ENCODE data around the gene PRKAG1.

Gene PRKAG1

DNA sequence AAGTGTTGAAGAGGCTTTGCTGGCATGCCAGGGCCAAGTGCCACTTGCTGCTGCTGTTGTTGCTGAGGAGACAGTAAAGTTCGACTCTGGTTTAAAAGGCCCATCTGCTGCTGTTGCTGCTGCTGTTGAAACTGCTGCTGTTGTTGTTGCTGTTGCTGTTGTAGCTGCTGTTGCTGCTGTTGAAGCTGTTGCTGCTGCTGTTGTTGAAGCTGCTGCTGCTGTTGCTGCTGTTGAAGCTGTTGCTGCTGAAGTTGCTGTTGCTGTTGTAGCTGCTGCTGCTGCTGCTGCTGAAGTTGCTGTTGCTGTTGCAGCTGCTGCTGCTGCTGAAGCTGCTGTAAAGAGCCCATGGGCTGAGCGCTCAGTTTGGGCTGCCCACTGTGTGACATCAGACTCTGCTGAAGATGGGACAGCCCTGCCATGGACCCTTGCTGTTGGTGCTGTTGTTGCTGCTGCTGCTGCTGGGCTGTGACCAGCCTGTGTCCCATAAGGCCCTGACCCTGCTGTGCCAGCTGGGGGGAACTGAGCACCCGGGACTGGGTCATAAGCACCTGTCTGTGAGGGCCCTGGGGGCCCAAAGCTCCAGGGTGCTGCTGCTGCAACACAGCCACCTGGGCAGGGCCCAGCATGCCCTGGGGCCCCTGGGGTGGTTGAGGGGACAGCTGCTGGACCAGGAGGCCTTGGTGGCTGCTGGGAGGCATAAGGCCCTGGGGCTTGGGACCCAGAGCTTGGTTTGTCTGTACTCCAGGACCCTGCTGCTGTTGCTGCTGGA is 14.3 kb upstream of the PRKAG1 start:
- no peak for DNase-seq (ENCODE audit: extremely low read depth in 1 of 2, low read depth in 1 of 2)

DNA sequence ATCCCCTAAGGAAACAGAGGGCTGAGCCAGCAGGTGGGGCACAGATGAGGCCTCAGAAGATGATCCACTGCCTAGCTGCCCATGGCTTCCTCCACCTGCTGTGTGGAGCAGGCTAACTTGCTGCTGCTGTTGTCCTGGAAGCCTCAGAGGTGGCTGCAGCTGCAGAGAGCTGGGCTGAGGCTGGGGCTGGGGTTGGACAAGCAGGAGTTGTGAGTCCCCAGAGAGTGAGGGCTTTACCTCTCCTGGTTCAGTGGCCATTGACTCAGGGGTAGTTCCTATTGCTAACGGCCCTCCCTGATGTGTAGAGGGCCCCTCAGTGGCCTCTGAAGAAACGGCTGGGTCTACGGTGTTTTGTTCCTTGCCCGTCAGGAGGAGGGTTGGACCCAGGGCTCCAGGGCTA is 13.7 kb upstream of the PRKAG1 start:
- no peak for DNase-seq (ENCODE audit: extremely low read depth in 1 of 2, low read depth in 1 of 2)

- DNase-seq (ENCODE audit: extremely low read depth in 1 of 2, low read depth in 1 of 2) = no peak
Measured at GRCh38 chr12:49031573-49032161, 13.1 kb upstream of the PRKAG1 start.

DNA sequence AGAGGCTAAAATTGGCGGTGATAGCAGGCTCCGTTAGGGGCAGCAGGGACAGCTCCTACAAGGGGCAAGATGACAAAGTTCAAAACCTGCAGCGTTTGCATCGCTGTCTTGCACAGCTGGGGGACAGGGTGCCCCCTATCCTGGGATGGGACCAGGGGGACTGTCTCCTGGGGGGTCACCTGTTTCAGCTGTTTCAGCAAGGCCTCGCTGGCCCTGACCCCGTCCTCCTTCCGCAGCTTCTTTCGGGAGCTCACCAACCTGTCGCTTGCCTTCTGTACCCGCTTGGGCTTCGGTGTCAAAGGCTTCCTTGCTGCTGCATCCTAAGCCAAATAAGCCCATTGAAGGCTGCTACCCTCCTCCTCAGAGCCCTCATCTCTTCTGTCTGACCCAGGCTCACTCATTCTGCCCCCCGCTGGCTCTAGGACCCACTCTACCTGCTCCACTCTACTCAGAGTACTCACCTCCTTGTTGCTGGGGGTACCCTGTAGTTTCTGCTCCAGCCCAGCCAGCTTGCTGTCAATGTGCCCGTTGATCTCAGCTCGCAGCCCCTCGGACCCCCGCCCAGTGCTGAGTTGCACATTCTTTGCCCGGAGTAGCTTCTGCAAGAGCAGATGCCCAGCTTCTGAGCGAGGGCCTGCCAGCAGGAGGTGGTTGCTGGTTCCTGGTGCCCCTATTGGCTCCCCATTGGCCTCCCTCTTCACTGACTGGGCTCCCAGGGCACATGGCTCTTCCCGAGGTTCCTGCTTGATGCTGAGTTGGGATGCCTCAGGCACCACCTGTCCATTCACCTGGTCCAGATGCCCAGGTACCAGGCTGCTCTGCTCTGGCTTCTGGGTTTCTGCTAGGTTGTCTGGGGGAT is 12.4 kb upstream of the PRKAG1 start:
- no peak for DNase-seq (ENCODE audit: extremely low read depth in 1 of 2, low read depth in 1 of 2)

DNA sequence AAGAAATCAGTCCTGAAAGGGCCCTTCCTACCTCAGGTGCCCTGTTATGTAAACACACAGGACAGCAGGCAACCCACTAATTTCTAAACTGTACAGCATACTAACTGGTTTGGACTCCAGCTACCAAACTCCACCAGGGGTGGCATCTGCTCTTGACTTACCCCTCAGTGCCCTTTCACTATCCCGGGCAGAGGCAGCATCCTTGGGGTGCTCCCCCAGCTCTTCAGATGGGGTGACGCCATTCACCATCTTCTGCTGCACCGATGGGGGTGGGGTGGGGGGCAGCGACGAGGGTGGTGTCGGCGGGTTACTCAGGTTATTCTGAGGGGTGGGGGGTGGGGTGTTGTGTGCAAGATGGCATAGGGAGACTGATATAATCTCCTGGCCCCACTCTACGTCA is 11.5 kb upstream of the PRKAG1 start:
- DNase-seq (ENCODE audit: extremely low read depth in 1 of 2, low read depth in 1 of 2) = no peak

DNA sequence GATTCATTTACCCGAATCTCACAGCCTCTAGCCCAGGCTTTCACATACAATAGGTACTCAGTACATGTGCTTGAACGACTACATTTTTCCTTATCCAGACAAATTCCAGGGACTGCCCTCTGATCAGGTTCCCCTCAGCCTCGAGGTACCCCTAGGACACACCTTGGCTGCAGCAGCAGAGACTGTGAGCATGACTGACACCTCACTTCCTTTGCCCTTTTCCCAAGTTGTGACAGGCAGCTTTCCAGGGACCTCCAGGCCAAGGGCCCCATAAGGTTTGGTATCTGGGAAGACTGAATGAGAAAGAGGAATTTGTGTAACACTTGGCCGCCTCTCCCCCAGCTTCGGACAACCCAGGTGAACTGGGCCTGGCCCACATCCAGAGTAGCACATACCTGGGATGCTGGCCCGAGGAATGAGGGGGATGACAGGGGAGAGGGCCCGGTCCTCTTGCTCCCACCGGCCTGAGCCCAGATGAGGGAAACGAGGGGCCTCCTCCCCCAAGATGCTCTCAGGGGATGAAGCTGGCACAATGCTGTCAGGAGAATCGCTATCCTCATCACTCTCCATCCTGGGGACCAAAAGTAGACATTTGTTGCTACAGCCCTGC is 10.2 kb upstream of the PRKAG1 start:
- no peak for DNase-seq (ENCODE audit: extremely low read depth in 1 of 2, low read depth in 1 of 2)

DNA sequence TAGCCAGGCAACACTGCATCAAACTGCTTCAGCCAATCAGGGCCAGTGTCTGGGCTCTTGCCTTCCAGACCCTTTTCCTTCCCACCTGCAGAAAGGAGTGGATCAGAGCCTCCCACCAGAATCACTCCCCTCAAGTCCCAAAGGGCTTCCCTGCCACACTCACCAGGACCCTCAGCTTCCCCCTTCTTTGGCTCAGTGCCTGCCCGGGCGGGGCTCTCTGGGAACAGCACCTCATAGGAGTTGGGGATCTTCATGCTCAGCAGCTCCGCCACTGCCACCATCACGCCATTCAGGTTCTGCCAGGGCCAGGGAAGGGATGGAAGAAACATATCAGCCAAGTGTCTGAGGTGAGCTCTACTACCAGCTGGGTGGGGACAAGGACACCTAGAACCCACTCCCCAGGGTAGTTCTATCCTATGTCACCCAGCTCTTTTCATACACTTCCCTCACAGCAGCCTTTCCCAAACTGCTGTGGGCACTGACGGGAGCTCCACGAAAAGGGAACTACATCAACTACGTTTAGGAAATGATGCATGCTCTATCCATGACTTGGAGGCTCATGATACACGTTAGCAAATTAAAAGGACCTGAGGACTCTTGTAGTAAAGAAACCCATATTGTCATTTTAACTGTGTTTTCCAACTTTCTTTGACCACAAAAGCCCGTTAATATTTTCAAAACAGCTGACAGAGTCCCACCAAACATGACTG is 9.4 kb upstream of the PRKAG1 start:
- no peak for DNase-seq (ENCODE audit: extremely low read depth in 1 of 2, low read depth in 1 of 2)

DNA sequence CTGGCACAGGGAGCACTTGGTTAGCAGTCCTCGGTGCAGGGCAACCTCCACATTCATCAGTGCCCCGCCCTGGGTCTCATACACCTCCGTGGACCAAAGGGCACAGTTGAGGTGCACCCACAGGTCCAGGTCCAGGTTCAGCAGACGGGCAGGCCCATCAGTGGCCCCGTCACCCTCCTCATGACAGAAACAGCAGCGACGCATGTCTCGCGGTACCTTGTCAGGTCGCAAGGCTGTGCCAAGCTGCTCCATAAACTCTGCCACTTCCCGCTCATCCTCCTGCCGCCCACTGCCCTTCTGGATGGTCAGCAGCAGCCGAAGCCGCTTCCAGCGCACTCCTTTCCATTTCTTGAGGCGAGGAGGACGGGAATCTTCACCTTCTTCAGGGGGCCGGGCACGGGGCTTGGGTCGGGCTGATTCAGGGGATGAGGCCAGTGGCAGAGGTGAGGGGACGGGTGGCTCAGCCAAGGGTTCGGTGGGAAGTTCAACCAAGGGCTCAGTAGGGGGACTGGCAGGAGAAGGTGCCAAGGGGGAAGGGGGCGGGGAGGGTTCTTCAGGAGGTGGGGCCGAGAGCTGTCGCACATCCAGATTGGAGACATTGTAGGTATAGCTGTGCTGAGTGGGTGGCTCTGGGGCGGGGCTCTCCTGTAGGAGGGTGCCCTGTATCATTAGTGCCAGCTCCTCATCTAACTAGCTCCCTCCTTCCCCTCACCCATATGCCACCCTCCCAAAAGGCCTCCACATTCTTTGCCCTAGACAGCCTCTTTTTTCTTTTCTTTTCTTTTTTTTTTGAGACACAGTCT is 8.3 kb upstream of the PRKAG1 start:
- no peak for DNase-seq (ENCODE audit: extremely low read depth in 1 of 2, low read depth in 1 of 2)

- DNase-seq (ENCODE audit: extremely low read depth in 1 of 2, low read depth in 1 of 2) = no peak
Measured at GRCh38 chr12:49026101-49026500, 7.5 kb upstream of the PRKAG1 start.

DNA sequence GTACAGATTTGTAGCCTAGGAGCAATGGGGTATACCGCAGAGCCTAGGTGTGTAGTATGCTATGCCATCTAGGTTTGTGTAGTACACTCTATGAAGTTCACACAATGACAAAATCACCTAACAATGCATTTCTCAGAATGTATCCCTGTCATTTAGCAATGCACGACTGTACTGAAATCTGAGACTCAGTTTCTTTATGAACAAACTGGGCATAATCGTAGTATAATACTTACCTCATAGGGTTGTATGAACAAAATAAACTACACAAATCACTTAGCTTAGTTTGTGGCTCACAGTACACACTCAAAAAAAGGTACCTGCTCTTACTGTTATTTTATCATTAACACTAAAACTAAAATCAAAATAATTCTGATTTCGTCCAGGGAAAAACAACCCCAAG is 6.9 kb upstream of the PRKAG1 start:
- DNase-seq (ENCODE audit: extremely low read depth in 1 of 2, low read depth in 1 of 2) = no peak

GRCh38 chr12:49024543-49024942 is 6.0 kb upstream of the PRKAG1 start:
- no peak for DNase-seq (ENCODE audit: extremely low read depth in 1 of 2, low read depth in 1 of 2)

DNA sequence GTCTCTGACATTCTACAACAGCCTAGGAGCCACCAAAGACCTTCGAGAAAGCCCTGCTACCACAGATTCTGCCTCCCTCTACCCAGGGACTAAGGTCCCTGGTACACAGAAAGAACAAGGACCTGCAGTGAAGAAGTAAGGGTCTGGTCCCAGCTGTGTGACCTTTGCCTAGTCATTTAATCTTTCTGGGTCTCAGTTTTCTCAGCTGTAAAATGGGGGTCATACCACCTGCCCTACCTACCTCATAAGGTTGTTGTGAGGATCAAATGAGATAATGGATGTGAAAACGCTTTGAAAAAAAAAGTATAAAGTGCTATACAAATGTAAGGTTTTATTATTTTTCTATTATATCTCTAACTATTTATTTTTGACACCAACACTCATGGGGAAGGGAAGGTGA is 5.2 kb upstream of the PRKAG1 start:
- no peak for DNase-seq (ENCODE audit: extremely low read depth in 1 of 2, low read depth in 1 of 2)

GRCh38 chr12:49022558-49023178 is 4.1 kb upstream of the PRKAG1 start:
- no peak for DNase-seq (ENCODE audit: extremely low read depth in 1 of 2, low read depth in 1 of 2)

DNA sequence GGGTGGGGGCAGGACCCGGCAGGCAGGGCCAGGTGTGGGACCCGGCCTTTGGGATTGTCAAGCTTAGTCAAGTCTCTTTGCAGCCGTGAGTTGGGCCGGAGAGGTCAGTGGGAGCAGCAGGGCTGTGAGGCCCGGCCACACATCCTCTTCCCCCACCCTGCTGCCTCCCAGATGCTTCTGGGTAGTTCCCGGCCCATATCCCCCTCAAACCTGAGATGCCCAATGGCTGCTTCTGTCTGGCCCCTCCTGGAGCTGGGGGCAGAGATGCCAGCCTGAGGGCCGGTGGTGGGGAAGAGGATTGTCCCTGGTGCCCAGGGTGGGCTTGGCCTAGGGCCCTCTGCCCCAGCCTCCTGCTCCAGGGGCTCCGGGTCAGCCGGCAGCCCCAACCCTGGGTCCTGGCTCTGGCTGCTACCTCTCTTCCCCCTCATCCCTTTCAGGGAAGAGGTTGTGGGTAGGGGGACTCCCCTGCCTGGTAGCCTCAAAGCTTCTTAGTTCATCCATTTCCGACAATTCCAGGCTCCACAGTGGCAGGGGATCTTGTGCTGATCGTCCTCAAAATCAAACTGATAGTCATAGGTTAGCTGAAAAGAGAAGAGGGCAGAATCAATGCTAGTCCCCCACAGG is 2.8 kb upstream of the PRKAG1 start:
- DNase-seq (ENCODE audit: extremely low read depth in 1 of 2, low read depth in 1 of 2) = no peak

- no peak for DNase-seq (ENCODE audit: extremely low read depth in 1 of 2, low read depth in 1 of 2)
Measured at GRCh38 chr12:49020441-49020840, 1.9 kb upstream of the PRKAG1 start.

DNA sequence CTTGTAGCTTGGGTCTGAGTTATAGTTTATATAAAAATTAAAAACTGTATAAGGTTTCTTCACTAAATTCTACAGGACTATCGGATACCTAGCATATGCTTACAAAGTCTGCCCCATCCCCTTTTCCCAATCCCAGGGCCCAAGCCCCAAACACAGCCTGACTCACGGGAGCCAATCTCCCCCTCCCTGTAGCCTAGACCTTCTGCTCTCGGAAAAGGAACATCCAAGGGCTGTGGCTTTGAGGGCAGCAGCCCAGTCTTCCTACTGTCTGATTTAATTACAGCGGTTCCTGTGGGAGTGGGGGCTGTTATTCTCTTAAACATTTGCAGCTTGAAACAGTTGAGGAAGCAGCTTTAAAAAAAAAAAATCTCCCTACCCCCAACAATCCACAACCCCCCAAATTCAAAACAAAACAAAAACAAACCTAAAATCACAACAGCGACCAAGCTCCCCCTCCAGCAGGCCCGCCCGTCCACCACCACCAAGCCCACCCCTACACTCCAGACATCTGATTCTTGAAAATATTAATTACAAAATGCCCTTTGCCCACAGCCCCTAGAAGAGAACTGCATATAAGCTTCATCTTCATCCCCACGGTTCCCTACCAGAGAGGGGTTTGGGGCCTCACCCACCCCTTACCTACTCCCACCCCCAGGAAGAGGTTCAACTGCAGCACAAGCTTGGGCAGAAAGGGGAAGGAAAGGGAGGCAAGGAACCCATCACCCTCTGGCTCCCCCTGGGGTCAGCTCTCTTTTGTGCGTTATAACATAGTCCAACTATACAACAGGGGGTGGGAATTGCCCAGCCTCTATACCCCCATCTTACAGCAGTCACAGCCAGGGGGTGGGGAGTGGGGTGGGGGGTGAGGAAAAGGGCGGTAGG is 1.1 kb upstream of the PRKAG1 start:
- DNase-seq (ENCODE audit: extremely low read depth in 1 of 2, low read depth in 1 of 2) = no peak

GRCh38 chr12:49019120-49019430 is 499 bp upstream of the PRKAG1 start:
- DNase-seq (ENCODE audit: extremely low read depth in 1 of 2, low read depth in 1 of 2) = no peak

GRCh38 chr12:49017891-49018260 is 700 bp downstream of the PRKAG1 start:
- DNase-seq (ENCODE audit: extremely low read depth in 1 of 2, low read depth in 1 of 2) = peak; percentile 28 to 65
